T-cell (primary cell): ENCODE measurements around the gene GPATCH4. TPM values are rescaled to one million over a fixed set of nuclear protein-coding genes. Genes with fewer than 3 reads are reported as not detected.

Source experiments
- ATAC-seq, 4 experiments: fragments of 200-7000 bp in 3 of 4; fragments of 150-1000 bp in 1 of 4; cut with Tn5 transposase; replicated peaks in 1 of 4; 1 replicate in 3 of 4; 2 replicates in 1 of 4; pipeline ENCODE4 v1.10.0; 2021; ENCODE audit warnings: moderate library complexity in 3 of 4, mild to moderate bottlenecking in 2 of 4, moderate number of reproducible peaks in 1 of 4
- CTCF ChIA-PET, 2 donors: fragments of 300-600 bp; sonication (Branson Sonifier 250); formaldehyde crosslinking; loops; one replicate each; lab custom pipeline; 2022; ENCODE audit warnings: antibody characterized with exemption in 2 of 2; lab: Charles Lee
- POLR2A ChIA-PET, 2 donors: fragments of 300-600 bp; sonication (Branson Sonifier 250); formaldehyde crosslinking; loops; one replicate each; lab custom pipeline; 2022; ENCODE audit warnings: antibody characterized with exemption in 2 of 2; lab: Charles Lee
- DNase-seq, 35 experiments: peaks; one replicate each; pipeline versions ENCODE4 v3.0.0 to v3.0.0-alpha.2; 2013 to 2023
- H3K27ac ChIP-seq: one replicate; pipeline ENCODE4 v1.5.1; 2013; ENCODE audit warnings: low read length
- H3K27me3 ChIP-seq, 2 experiments: replicated peaks in 1 of 2; 1 replicate in 1 of 2; 2 replicates in 1 of 2; pipeline versions ENCODE4 v1.6.1 to v1.7.0; 2013; ENCODE audit warnings: low read length in 1 of 2, mixed read lengths in 1 of 2; ENCODE audit not compliant: control insufficient read depth in 2 of 2, insufficient read depth in 2 of 2; ENCODE audit errors: extremely low read depth in 1 of 2
- H3K36me3 ChIP-seq, 2 donors: 1 replicate in 1 of 2; 2 replicates in 1 of 2; pipeline versions ENCODE4 v1.6.1 to v1.7.0; 2013; ENCODE audit warnings: low read length in 1 of 2; ENCODE audit not compliant: control insufficient read depth in 2 of 2, insufficient read depth in 1 of 2; ENCODE audit errors: extremely low read depth in 1 of 2
- H3K4me1 ChIP-seq, 2 experiments: 1 replicate in 1 of 2; 2 replicates in 1 of 2; pipeline versions ENCODE4 v1.6.1 to v1.7.0; 2013; ENCODE audit warnings: low read length in 2 of 2, mixed read lengths in 1 of 2; ENCODE audit not compliant: insufficient read depth in 2 of 2, control insufficient read depth in 1 of 2; ENCODE audit errors: extremely low read depth in 1 of 2
- H3K4me3 ChIP-seq, 2 donors: 1 replicate in 1 of 2; 2 replicates in 1 of 2; pipeline versions ENCODE4 v1.5.1 to v1.7.0; 2013; ENCODE audit warnings: mild to moderate bottlenecking in 2 of 2, low read length in 1 of 2, moderate library complexity in 1 of 2; ENCODE audit not compliant: control insufficient read depth in 1 of 2; ENCODE audit errors: extremely low read depth in 1 of 2
- H3K9me3 ChIP-seq: 2 replicates; pipeline ENCODE4 v1.7.0; 2013
- H3K27ac Mint-ChIP-seq, 2 donors: one replicate each; pipeline ENCODE4 v1.8.0; 2020 to 2021; ENCODE audit warnings: mild to moderate bottlenecking in 2 of 2, mixed read lengths in 2 of 2
- H3K27me3 Mint-ChIP-seq, 2 donors: one replicate each; pipeline ENCODE4 v1.8.0; 2021 to 2022; ENCODE audit warnings: mixed read lengths in 2 of 2
- H3K36me3 Mint-ChIP-seq: one replicate; pipeline ENCODE4 v1.8.0; 2021; ENCODE audit warnings: mixed read lengths
- H3K4me1 Mint-ChIP-seq, 3 donors: one replicate each; pipeline ENCODE4 v1.8.0; 2020 to 2022; ENCODE audit warnings: mixed read lengths in 3 of 3, mild to moderate bottlenecking in 1 of 3
- H3K4me3 Mint-ChIP-seq, 3 donors: one replicate each; pipeline ENCODE4 v1.8.0; 2020 to 2022; ENCODE audit warnings: mild to moderate bottlenecking in 3 of 3, mixed read lengths in 3 of 3, moderate library complexity in 3 of 3
- H3K9me3 Mint-ChIP-seq, 3 donors: one replicate each; pipeline ENCODE4 v1.8.0; 2020 to 2022; ENCODE audit warnings: mixed read lengths in 3 of 3
- WGBS: methylation state at CpG from one replicate; pipeline ENCODE4 v1.1.5; 2013; ENCODE audit warnings: missing lambda C conversion rate; ENCODE audit not compliant: insufficient coverage; 5-methylcytosine and 5-hydroxymethylcytosine counted together
- total RNA-seq, 35 experiments: library from RNA in 6 of 35; stranded (reverse) in 6 of 35; fragments of 120-200 nt in 1 of 35; gene quantifications; one replicate each; pipeline versions ENCODE4 v1.2.1 to v1.2.4 and lab custom pipeline; 2013 to 2026

The GPATCH4 gene
- total RNA-seq, 5 donors from 2014 or later (not counting 1 experiment from before 2014, with no cell fraction given), result 34.3 to 41.6 (median 40.6) TPM

GRCh38 chr1:156641761-156642264 lies 40.5 kb upstream of the GPATCH4 start, which contains the start of gene BCAN:
Gene BCAN, plus strand, starts transcription at chr1:156642117. Its CDS starts 3,938 bp downstream, at chr1:156646055.
- Mint-ChIP-seq H3K36me3 (no peaks in the 10 kb centered on the region), H3K27me3 (peaks cover 69 to 89% of the 10 kb centered on the region in 2 donors), H3K27ac (peak within 1 kb of the TSS in 1 of 2 donors; percentile 43), H3K9me3 (no peaks in the 10 kb centered on the region), H3K4me3 (peak within 1 kb of the TSS; percentile 56 to 81 (median 57)), H3K4me1 (peaks cover 20 to 36% (median 34%) of the 10 kb centered on the region in 3 donors)
- CTCF ChIA-PET, result interaction anchor here in 1 of 2 donors (1.0 kb wide), 1 partner anchor 15 kb away, joined by 4 read pairs; no protein-coding TSS in a partner anchor
- ATAC-seq (peak; percentile 39 to 70 (median 58)), DNase-seq (peak in 4 of 35 experiments; percentile 24 to 42 (median 25))
- Histone ChIP-seq H3K36me3 (no peaks in the 10 kb centered on the region), H3K4me3 (peak within 1 kb of the TSS in 1 of 2 donors; percentile 52), H3K27ac (no peak within 1 kb of the TSS), H3K9me3 (no peaks in the 10 kb centered on the region), H3K27me3 (peaks cover 17 to 95% of the 10 kb centered on the region in 2 experiments), H3K4me1 (peaks cover 9 to 34% of the 10 kb centered on the region in 2 experiments)
- POLR2A ChIA-PET, result no interaction called here
- WGBS, result under 1% methylated on average over 28 of the region's 46 CpGs

DNA sequence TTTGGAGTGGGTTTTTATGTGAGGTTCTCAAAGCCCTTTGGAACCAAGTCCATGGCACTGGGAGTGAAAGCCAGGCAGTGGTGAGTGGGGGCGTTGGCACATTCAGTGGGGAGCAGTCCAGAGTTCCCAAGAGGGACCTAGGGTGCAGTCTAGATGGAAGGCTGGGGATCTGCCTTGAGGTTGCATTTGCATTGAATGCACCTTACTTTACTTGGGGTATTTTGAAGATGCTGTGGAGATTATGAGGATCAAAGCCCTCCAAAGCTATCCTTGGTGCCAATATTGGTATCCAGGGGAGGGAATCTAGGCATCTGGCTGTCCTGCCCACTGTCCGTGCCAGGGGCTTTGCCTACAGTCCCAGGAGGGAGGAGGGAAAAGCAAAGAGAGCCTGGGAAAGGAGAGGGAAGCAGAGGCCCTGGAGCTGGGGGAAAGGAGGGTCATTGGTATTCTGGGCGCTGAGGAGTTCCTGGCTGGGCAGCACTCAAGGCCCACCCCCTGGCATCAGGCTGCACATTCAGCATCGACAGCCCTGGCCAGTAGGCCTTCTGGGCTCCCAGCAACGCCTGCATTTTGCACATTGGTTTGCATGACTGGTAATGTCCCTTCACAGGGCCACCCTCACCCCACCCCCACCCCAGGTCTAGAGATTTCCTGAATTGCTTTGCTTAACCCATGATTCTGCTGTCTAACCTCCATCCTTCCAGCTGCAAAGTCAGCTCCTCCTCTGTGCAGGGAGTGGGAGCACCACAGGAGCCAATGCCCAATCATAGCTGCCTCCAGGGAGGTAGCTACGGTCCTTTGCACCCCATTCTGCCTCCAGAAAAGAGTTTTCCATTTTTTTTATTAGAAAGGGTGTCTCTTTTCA lies 39.8 kb upstream of the GPATCH4 start:
- peaks cover 20 to 34% (median 33%) of the 10 kb centered on the region in 3 donors for H3K4me1 Mint-ChIP-seq
- H3K36me3 ChIP-seq, result no peaks in the 10 kb centered on the region
- no peaks in the 10 kb centered on the region for H3K9me3 ChIP-seq
- H3K9me3 Mint-ChIP-seq, result no peaks in the 10 kb centered on the region
- H3K36me3 Mint-ChIP-seq, result no peaks in the 10 kb centered on the region
- POLR2A ChIA-PET, result no interaction called here
- CTCF ChIA-PET, result interaction anchor here (0.5 to 1.0 kb wide), 2 partner anchors 14 to 23 kb away, joined by 4 read pairs; no protein-coding TSS in a partner anchor
- peak overlapping the region in 1 of 2 donors; percentile 52 for H3K4me3 ChIP-seq
- WGBS, result 34% methylated on average over 4 of the region's 6 CpGs
- ATAC-seq, result no peak
- peak overlapping the region; percentile 56 to 81 (median 57) for H3K4me3 Mint-ChIP-seq
- no peak overlapping the region for H3K27ac ChIP-seq
- H3K4me1 ChIP-seq, result peaks cover 9 to 34% of the 10 kb centered on the region in 2 experiments
- peak overlapping the region in 1 of 2 donors; percentile 43 for H3K27ac Mint-ChIP-seq
- H3K27me3 Mint-ChIP-seq, result peaks cover 73 to 91% of the 10 kb centered on the region in 2 donors
- H3K27me3 ChIP-seq, result peaks cover 17 to 95% of the 10 kb centered on the region in 2 experiments
- DNase-seq, result no peak

GRCh38 chr1:156639601-156640101 lies 38.4 kb upstream of the GPATCH4 start:
- ATAC-seq (no peak), DNase-seq (no peak)
- Mint-ChIP-seq H3K4me1 (peaks cover 20 to 31% (median 30%) of the 10 kb centered on the region in 3 donors), H3K27ac (no peak overlapping the region), H3K9me3 (no peaks in the 10 kb centered on the region), H3K27me3 (peaks cover 66 to 83% of the 10 kb centered on the region in 2 donors), H3K4me3 (no peak overlapping the region), H3K36me3 (no peaks in the 10 kb centered on the region)
- POLR2A ChIA-PET, result no interaction called here
- Histone ChIP-seq H3K36me3 (no peaks in the 10 kb centered on the region), H3K4me3 (no peak overlapping the region), H3K27me3 (peaks cover 10 to 92% of the 10 kb centered on the region in 2 experiments), H3K9me3 (no peaks in the 10 kb centered on the region), H3K4me1 (peaks cover 9 to 34% of the 10 kb centered on the region in 2 experiments), H3K27ac (no peak overlapping the region)
- 64% methylated on average over 6 of the region's 6 CpGs for WGBS
- CTCF ChIA-PET, result interaction anchor here in 1 of 2 donors (0.7 kb wide), 1 partner anchor 9 kb away, joined by 10 read pairs; no protein-coding TSS in a partner anchor

- H3K27me3 Mint-ChIP-seq, result peaks cover 66 to 76% of the 10 kb centered on the region in 2 donors
- H3K27ac Mint-ChIP-seq, result no peak overlapping the region
- no peaks in the 10 kb centered on the region for H3K9me3 Mint-ChIP-seq
- no peak overlapping the region for H3K4me3 ChIP-seq
- H3K9me3 ChIP-seq, result no peaks in the 10 kb centered on the region
- H3K36me3 ChIP-seq, result no peaks in the 10 kb centered on the region
- ChIA-PET CTCF (interaction anchor here in 1 of 2 donors (0.7 kb wide), 1 partner anchor 123 kb away, joined by 3 read pairs; no protein-coding TSS in a partner anchor), POLR2A (interaction anchor here in 1 of 2 donors (0.5 to 0.6 kb wide), 2 partner anchors 77 to 343 kb away, joined by 3 to 4 read pairs; no protein-coding TSS in a partner anchor)
- peaks cover 9 to 26% of the 10 kb centered on the region in 2 experiments for H3K4me1 ChIP-seq
- H3K27ac ChIP-seq, result no peak overlapping the region
- H3K4me3 Mint-ChIP-seq, result no peak overlapping the region
- ATAC-seq, result no peak
- 60% methylated on average over 2 of the region's 8 CpGs for WGBS
- H3K27me3 ChIP-seq, result peaks cover 12 to 89% of the 10 kb centered on the region in 2 experiments
- no peaks in the 10 kb centered on the region for H3K36me3 Mint-ChIP-seq
- DNase-seq, result no peak
- peaks cover 15 to 23% (median 22%) of the 10 kb centered on the region in 3 donors for H3K4me1 Mint-ChIP-seq
Observed at GRCh38 chr1:156638189-156638985, 37.1 kb upstream of the GPATCH4 start.

DNA sequence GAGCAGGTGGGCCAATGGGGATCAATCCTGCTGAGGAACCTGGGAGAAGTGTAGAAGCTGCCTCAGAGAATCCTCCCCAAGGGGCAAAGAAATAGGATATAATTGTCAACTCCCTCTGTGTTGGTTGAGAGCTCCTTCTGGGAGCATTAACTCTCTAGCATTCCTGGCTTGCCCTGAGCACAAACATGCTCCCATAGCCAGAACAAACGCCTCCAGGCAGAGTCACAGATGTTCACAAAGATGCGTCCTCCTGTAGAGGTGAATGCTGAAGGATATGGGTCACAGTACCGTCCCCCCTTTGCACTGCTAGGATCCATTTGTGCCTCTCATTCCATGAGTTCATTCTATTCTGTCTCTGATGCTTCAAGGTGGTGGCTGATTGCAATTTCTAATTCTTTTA lies 31.1 kb upstream of the GPATCH4 start:
- POLR2A ChIA-PET, result no interaction called here
- no CpG with 5 or more reads among the region's 3 CpGs for WGBS
- H3K27ac Mint-ChIP-seq, result no peak overlapping the region
- H3K27me3 ChIP-seq, result peaks cover 3 to 54% of the 10 kb centered on the region in 2 experiments
- CTCF ChIA-PET, result no interaction called here
- no peaks in the 10 kb centered on the region for H3K36me3 ChIP-seq
- no peak overlapping the region for H3K27ac ChIP-seq
- no peaks in the 10 kb centered on the region for H3K9me3 Mint-ChIP-seq
- H3K27me3 Mint-ChIP-seq, result peaks cover 50 to 62% of the 10 kb centered on the region in 2 donors
- H3K4me1 ChIP-seq, result no peaks in the 10 kb centered on the region
- H3K4me1 Mint-ChIP-seq, result no peaks in the 10 kb centered on the region
- DNase-seq (no peak), ATAC-seq (no peak)
- H3K4me3 ChIP-seq, result no peak overlapping the region
- no peak overlapping the region for H3K4me3 Mint-ChIP-seq
- H3K9me3 ChIP-seq, result no peaks in the 10 kb centered on the region
- no peaks in the 10 kb centered on the region for H3K36me3 Mint-ChIP-seq
